ENCODE measurements around the gene P2RY8.
"Not testable (repeated sequence)": the region's sequence is repeated elsewhere in the genome, so short reads cannot be mapped to it uniquely, and the experiment has no call there.

P2RY8 gene

GRCh38 chrX:1516596-1517104 lies 20.3 kb downstream of the P2RY8 start:
- DNase-seq, result no peak

- no peak for DNase-seq
Measured at GRCh38 chrX:1511829-1512228, 25.2 kb downstream of the P2RY8 start.

- no peak for DNase-seq
Measured at GRCh38 chrX:1511150-1511549, 25.8 kb downstream of the P2RY8 start.

GRCh38 chrX:1507511-1508463 lies 29.2 kb downstream of the P2RY8 start:
- DNase-seq, result no peak

- DNase-seq, result no peak
Measured at GRCh38 chrX:1506916-1507315, 30.1 kb downstream of the P2RY8 start.

- DNase-seq, result no peak
Measured at GRCh38 chrX:1502853-1503252, 34.1 kb downstream of the P2RY8 start.

- DNase-seq, result no peak
Measured at GRCh38 chrX:1502241-1502640, 34.7 kb downstream of the P2RY8 start.

GRCh38 chrX:1500701-1501624 lies 36.0 kb downstream of the P2RY8 start:
- DNase-seq, result no peak

- DNase-seq, result no peak
Measured at GRCh38 chrX:1496076-1496475, 40.9 kb downstream of the P2RY8 start.

GRCh38 chrX:1493877-1494510 lies 43.0 kb downstream of the P2RY8 start:
- no peak for DNase-seq

GRCh38 chrX:1493412-1493811 lies 43.6 kb downstream of the P2RY8 start:
- no peak for DNase-seq

GRCh38 chrX:1492421-1493012 lies 44.5 kb downstream of the P2RY8 start:
- no peak for DNase-seq

- DNase-seq, result no peak
Measured at GRCh38 chrX:1491851-1492349, 45.1 kb downstream of the P2RY8 start.

GRCh38 chrX:1491248-1491647 lies 45.7 kb downstream of the P2RY8 start:
- not testable (repeated sequence) for DNase-seq

GRCh38 chrX:1490723-1491122 lies 46.3 kb downstream of the P2RY8 start:
- DNase-seq, result not testable (repeated sequence)

GRCh38 chrX:1489354-1489753 lies 47.6 kb downstream of the P2RY8 start:
- DNase-seq, result not testable (repeated sequence)

- DNase-seq, result no peak
Measured at GRCh38 chrX:1488745-1489144, 48.2 kb downstream of the P2RY8 start.

GRCh38 chrX:1488141-1488540 lies 48.8 kb downstream of the P2RY8 start:
- no peak for DNase-seq

- DNase-seq, result no peak
Measured at GRCh38 chrX:1487401-1487800, 49.6 kb downstream of the P2RY8 start.

- no peak for DNase-seq
Measured at GRCh38 chrX:1486749-1487361, 50.1 kb downstream of the P2RY8 start.

GRCh38 chrX:1486177-1486576 lies 50.8 kb downstream of the P2RY8 start:
- no peak for DNase-seq

- no peak for DNase-seq
Measured at GRCh38 chrX:1485033-1485432, 52.0 kb downstream of the P2RY8 start.
